Measurements from ENCODE around the gene FCRL2.

- TF ChIP-seq CTCF (IDR thresholded peaks at IDR 0.05) (no peak), POLR2A (IDR thresholded peaks at IDR 0.05) (no peak), EP300 (IDR thresholded peaks at IDR 0.05) (no peak)
Measured at GRCh38 chr1:157725221-157725577, 51.7 kb downstream of the FCRL2 start.
